Endothelial cell of umbilical vein (primary cell): ENCODE data around the gene GPAT2. TPM values are rescaled to one million over a fixed set of nuclear protein-coding genes. Genes with fewer than 3 reads are reported as not detected.
"Not testable (repeated sequence)": the region's sequence is repeated elsewhere in the genome, so short reads cannot be mapped to it uniquely, and the experiment has no call there.

ENCODE experiments used
- BruUV-seq: library from RNA; stranded (reverse); fragments of 400-500 nt; replicated peaks from 2 replicates; lab custom pipeline; 2021; lab: Mats Ljungman, UMichigan
- CTCF ChIA-PET: fragments of 300-600, 350-600 bp; sonication (Branson Sonifier 250); formaldehyde crosslinking; loops from one replicate; lab custom pipeline; 2021; ENCODE audit warnings: antibody characterized with exemption, inconsistent platforms; lab: Charles Lee
- POLR2A ChIA-PET: fragments of 300-600, 350-600 bp; sonication (Branson Sonifier 250); formaldehyde crosslinking; loops from one replicate; lab custom pipeline; 2021; ENCODE audit warnings: antibody characterized with exemption, inconsistent platforms; lab: Charles Lee
- DNase-seq: peaks from one replicate; pipeline ENCODE4 v3.0.0-alpha.2; 2011; ENCODE audit warnings: low read depth, low spot score
- FAIRE-seq: peaks from 2 replicates; lab custom pipeline; 2011; peaks lifted over from hg19 to GRCh38; lab: Jason Lieb, UNC
- H2AFZ ChIP-seq: 2 replicates; pipeline ENCODE4 v1.6.0; 2012; ENCODE audit warnings: low read depth, low read length, control low read depth, inconsistent platforms
- H3K27ac ChIP-seq: 2 replicates; pipeline ENCODE4 v1.5.1; 2011; ENCODE audit warnings: low read depth, mild to moderate bottlenecking, control low read depth, low read length, moderate library complexity; ENCODE audit not compliant: insufficient read depth
- H3K27me3 ChIP-seq, 2 experiments: 2 replicates each; pipeline versions ENCODE4 v1.6.0 to v1.6.1; 2011; ENCODE audit warnings: low read length in 2 of 2, mixed read lengths in 1 of 2; ENCODE audit not compliant: control insufficient read depth in 2 of 2, insufficient read depth in 2 of 2
- H3K36me3 ChIP-seq, 2 experiments: 2 replicates in 1 of 2; 3 replicates in 1 of 2; pipeline ENCODE4 v1.5.1; 2011; ENCODE audit warnings: low read length in 2 of 2, mild to moderate bottlenecking in 1 of 2, moderate library complexity in 1 of 2; ENCODE audit not compliant: control insufficient read depth in 2 of 2, insufficient read depth in 2 of 2; ENCODE audit errors: extremely low read depth in 1 of 2
- H3K4me1 ChIP-seq: 3 replicates; pipeline ENCODE4 v1.5.1; 2011; ENCODE audit warnings: mild to moderate bottlenecking, low read length; ENCODE audit not compliant: control insufficient read depth, insufficient read depth; ENCODE audit errors: extremely low read depth
- H3K4me2 ChIP-seq: 2 replicates; pipeline ENCODE4 v1.6.1; 2011; ENCODE audit warnings: low read length, control low read depth, mixed read lengths; ENCODE audit not compliant: insufficient read depth
- H3K4me3 ChIP-seq, 3 experiments: fragments of 200-600 bp in 1 of 3; sonication (generic), shearing (Covaris generic) in 1 of 3; replicated peaks in 1 of 3; 2 replicates each; pipeline ENCODE4 v1.5.1; 2011 to 2016; ENCODE audit warnings: control low read depth in 3 of 3, low read length in 3 of 3, mild to moderate bottlenecking in 2 of 3, inconsistent platforms in 1 of 3, low read depth in 1 of 3, moderate library complexity in 1 of 3; ENCODE audit not compliant: insufficient read depth in 1 of 3
- H3K79me2 ChIP-seq: 2 replicates; pipeline ENCODE4 v1.6.0; 2012; ENCODE audit warnings: low read length, inconsistent platforms; ENCODE audit not compliant: control insufficient read depth, insufficient read depth
- H3K9ac ChIP-seq: replicated peaks from 2 replicates; pipeline ENCODE3; 2011; ENCODE audit warnings: low read length, control low read depth; ENCODE audit not compliant: insufficient read depth; ENCODE audit errors: extremely low read depth
- H3K9me1 ChIP-seq: replicated peaks from 3 replicates; pipeline ENCODE4 v1.6.0; 2011; ENCODE audit warnings: mild to moderate bottlenecking, low read length; ENCODE audit not compliant: control insufficient read depth, insufficient read depth; ENCODE audit errors: extremely low read depth
- H3K9me3 ChIP-seq: replicated peaks from 2 replicates; pipeline ENCODE4 v1.5.1; 2012; ENCODE audit warnings: low read length, inconsistent platforms; ENCODE audit not compliant: control insufficient read depth, insufficient read depth
- H4K20me1 ChIP-seq: replicated peaks from 2 replicates; pipeline ENCODE3; 2011; ENCODE audit warnings: mild to moderate bottlenecking, low read length; ENCODE audit not compliant: control insufficient read depth, insufficient read depth; ENCODE audit errors: extremely low read depth
- dilution Hi-C: fragments of 300-500 bp; cut with MboI; formaldehyde crosslinking; loops from one replicate; pipeline ENCODE4 v1.15.0; 2019; ENCODE audit warnings: low sequenced_read_pairs; ENCODE audit not compliant: extremely low pct_ligation_motif_present
- intact Hi-C: fragments of 100-400 bp; cut with micrococcal nuclease; formaldehyde crosslinking; loops from one replicate; pipeline ENCODE4 v1.10.0; 2022
- polyA plus RNA-seq, 4 experiments: library from polyadenylated mRNA; depleted of rRNA in 3 of 4; stranded (reverse) in 3 of 4; unstranded in 1 of 4; fragments of >200 nt; gene quantifications; 2 replicates each; pipeline versions ENCODE4 v1.2.1 to v1.2.3, GENCODE V29; 2011 to 2012; ENCODE audit warnings: missing spikeins in 1 of 4
- total RNA-seq: library from RNA; stranded (reverse); gene quantifications from 2 replicates; pipeline ENCODE4 v1.2.3, GENCODE V29; 2021

Gene GPAT2
- total and polyA plus RNA-seq, 2 donors (not counting 3 experiments of a cell fraction or from before 2014, with no cell fraction given), result 6.6 to 10.3 TPM

GRCh38 chr2:96019909-96020590, 14.7 kb downstream of the GPAT2 start:
- H3K36me3 ChIP-seq, POLR2A ChIA-PET, dilution Hi-C loops, H3K27ac ChIP-seq, H3K9me1 ChIP-seq, H3K4me2 ChIP-seq, H3K79me2 ChIP-seq, H4K20me1 ChIP-seq, H3K27me3 ChIP-seq, BruUV-seq, H3K4me3 ChIP-seq, H3K9ac ChIP-seq, DNase-seq, intact Hi-C loops, H3K4me1 ChIP-seq, H3K9me3 ChIP-seq, FAIRE-seq, H2AFZ ChIP-seq: not testable (repeated sequence)
- CTCF ChIA-PET, result interaction anchor here (0.6 kb wide), 1 partner anchor 28 kb away, joined by 8 read pairs; no protein-coding TSS in a partner anchor

DNA sequence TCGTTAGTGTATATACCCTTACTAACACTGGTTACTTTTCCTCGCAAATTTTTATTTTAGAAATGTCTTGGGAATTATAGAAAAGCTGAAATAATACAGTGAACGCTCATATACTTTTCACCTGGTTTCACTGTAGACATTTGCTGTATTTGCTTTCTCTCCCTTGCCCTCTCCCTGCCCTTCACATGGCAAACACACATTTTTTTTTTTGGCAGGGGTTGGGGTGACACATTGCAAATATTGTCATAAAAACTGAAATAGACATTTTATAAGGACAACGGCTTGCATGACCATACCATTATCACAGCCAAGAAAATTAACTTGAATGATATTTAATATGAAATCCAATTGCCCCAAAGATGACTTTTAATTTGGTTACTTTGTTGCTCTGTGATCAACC, 18.4 kb downstream of the GPAT2 start:
- FAIRE-seq, H3K9me3 ChIP-seq, DNase-seq, H3K36me3 ChIP-seq, H3K27ac ChIP-seq, BruUV-seq, H3K27me3 ChIP-seq, H4K20me1 ChIP-seq, H3K4me1 ChIP-seq, H3K9me1 ChIP-seq, H2AFZ ChIP-seq, H3K9ac ChIP-seq, POLR2A ChIA-PET, dilution Hi-C loops, intact Hi-C loops, H3K4me3 ChIP-seq, H3K79me2 ChIP-seq, H3K4me2 ChIP-seq: not testable (repeated sequence)
- CTCF ChIA-PET, result interaction anchor here (1.0 kb wide), 1 partner anchor 100 kb away, joined by 4 read pairs; no protein-coding TSS in a partner anchor

DNA sequence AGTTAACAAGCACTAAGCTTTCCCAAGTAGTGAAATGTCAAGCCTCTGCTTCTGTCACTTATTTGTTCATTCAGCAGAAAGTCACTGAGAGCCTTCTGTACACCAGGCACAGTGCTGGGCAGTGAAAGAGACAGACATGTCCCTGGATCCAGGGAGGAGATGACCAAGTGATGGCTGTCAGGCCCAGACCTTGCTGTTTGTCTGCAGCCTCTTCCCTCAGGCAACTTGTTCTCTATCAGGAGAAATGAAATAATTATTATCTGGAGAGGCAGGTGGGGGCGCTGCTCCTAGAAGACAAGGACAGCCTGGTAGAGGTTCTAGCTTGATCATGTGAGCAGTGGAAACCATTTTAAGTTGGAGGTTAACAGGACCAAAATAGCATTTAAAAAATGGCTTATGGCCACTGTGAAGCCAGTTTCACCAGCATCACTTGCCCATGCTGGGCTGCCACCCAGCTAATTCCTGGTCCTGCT, 21.9 kb downstream of the GPAT2 start:
- H3K27me3 ChIP-seq, H3K4me2 ChIP-seq, BruUV-seq, H3K27ac ChIP-seq, H3K79me2 ChIP-seq, H2AFZ ChIP-seq, H3K4me3 ChIP-seq, H3K9ac ChIP-seq, POLR2A ChIA-PET, H3K4me1 ChIP-seq, DNase-seq, dilution Hi-C loops, H3K36me3 ChIP-seq, H3K9me3 ChIP-seq, H3K9me1 ChIP-seq, FAIRE-seq, intact Hi-C loops, H4K20me1 ChIP-seq: not testable (repeated sequence)
- CTCF ChIA-PET, result interaction anchor here (0.8 to 1.5 kb wide), 2 partner anchors 10 to 162 kb away, joined by 3 to 5 read pairs; no protein-coding TSS in a partner anchor

GRCh38 chr2:96012086-96012791, 22.5 kb downstream of the GPAT2 start:
- DNase-seq, H3K79me2 ChIP-seq, H3K4me3 ChIP-seq, BruUV-seq, H3K9ac ChIP-seq, intact Hi-C loops, H3K9me1 ChIP-seq, POLR2A ChIA-PET, H4K20me1 ChIP-seq, dilution Hi-C loops, H3K4me2 ChIP-seq, H3K27me3 ChIP-seq, FAIRE-seq, H3K27ac ChIP-seq, H3K36me3 ChIP-seq, H3K4me1 ChIP-seq, H3K9me3 ChIP-seq, H2AFZ ChIP-seq: not testable (repeated sequence)
- CTCF ChIA-PET, result interaction anchor here (0.8 to 1.5 kb wide), 2 partner anchors 11 to 162 kb away, joined by 3 to 5 read pairs; no protein-coding TSS in a partner anchor
